Colonic mucosa (tissue), 4 donors: ENCODE results near the gene NTNG1. TPM values are rescaled to one million over a fixed set of nuclear protein-coding genes. Genes with fewer than 3 reads are reported as not detected.

Experiments used
- DNase-seq: peaks from one replicate; pipeline ENCODE4 v3.0.0-alpha.2; 2020
- H3K27ac ChIP-seq: fragments of 200-600 bp; one replicate; pipeline ENCODE4 v1.8.0; 2021
- H3K27me3 ChIP-seq: fragments of 200-600 bp; one replicate; pipeline ENCODE4 v1.8.0; 2021
- H3K36me3 ChIP-seq: fragments of 200-600 bp; one replicate; pipeline ENCODE4 v1.8.0; 2021
- H3K4me1 ChIP-seq: fragments of 200-600 bp; one replicate; pipeline ENCODE4 v1.8.0; 2021; ENCODE audit warnings: mild to moderate bottlenecking
- H3K4me3 ChIP-seq: fragments of 200-600 bp; one replicate; pipeline ENCODE4 v1.8.0; 2021
- H3K9ac ChIP-seq, 2 donors: one replicate each; pipeline ENCODE4 v1.7.0; 2013; ENCODE audit warnings: control low read depth in 2 of 2, low read depth in 2 of 2, low read length in 2 of 2
- H3K9me3 ChIP-seq: fragments of 200-600 bp; one replicate; pipeline ENCODE4 v1.8.0; 2021
- intact Hi-C: fragments of 100-400 bp; cut with DNase I; formaldehyde crosslinking; loops from one replicate; pipeline ENCODE4 v1.14.1; 2022
- total RNA-seq, 2 donors: library from RNA; stranded (reverse); fragmentation: NEBNext Ultra II Directional in 1 of 2; extraction: Animal tissue kit (Norgen Biotek cat#: 25700) in 1 of 2; gene quantifications; one replicate each; pipeline ENCODE4 v1.2.1, GENCODE V29; 2021
- TF ChIP-seq, protein P1 (sequence below): fragments of 200-600 bp; IDR thresholded peaks from one replicate; pipeline ENCODE4 v1.8.0; 2022; ENCODE audit warnings: antibody characterized with exemption, mild to moderate bottlenecking
- donor health status: healthy.
- donor health status: DM: no; HTN: no; CAD: no.
- donor health status: DM: no; HTN: no; CAD: no.

Gene NTNG1
- total RNA-seq, 2 donors from 2014 or later: 0.30 to 0.88 TPM

- TF ChIP-seq, protein P1, sequence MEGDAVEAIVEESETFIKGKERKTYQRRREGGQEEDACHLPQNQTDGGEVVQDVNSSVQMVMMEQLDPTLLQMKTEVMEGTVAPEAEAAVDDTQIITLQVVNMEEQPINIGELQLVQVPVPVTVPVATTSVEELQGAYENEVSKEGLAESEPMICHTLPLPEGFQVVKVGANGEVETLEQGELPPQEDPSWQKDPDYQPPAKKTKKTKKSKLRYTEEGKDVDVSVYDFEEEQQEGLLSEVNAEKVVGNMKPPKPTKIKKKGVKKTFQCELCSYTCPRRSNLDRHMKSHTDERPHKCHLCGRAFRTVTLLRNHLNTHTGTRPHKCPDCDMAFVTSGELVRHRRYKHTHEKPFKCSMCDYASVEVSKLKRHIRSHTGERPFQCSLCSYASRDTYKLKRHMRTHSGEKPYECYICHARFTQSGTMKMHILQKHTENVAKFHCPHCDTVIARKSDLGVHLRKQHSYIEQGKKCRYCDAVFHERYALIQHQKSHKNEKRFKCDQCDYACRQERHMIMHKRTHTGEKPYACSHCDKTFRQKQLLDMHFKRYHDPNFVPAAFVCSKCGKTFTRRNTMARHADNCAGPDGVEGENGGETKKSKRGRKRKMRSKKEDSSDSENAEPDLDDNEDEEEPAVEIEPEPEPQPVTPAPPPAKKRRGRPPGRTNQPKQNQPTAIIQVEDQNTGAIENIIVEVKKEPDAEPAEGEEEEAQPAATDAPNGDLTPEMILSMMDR: no peak
- no peak for DNase-seq
- Histone ChIP-seq H3K9ac (no peak overlapping the region), H3K36me3 (no peaks in the 10 kb centered on the region), H3K4me3 (no peak overlapping the region), H3K27me3 (no peaks in the 10 kb centered on the region), H3K4me1 (no peaks in the 10 kb centered on the region), H3K9me3 (no peaks in the 10 kb centered on the region), H3K27ac (no peak overlapping the region)
- intact Hi-C loops: no loop called here
Measured at GRCh38 chr1:107198561-107198960, 57.7 kb downstream of the NTNG1 start.

DNA sequence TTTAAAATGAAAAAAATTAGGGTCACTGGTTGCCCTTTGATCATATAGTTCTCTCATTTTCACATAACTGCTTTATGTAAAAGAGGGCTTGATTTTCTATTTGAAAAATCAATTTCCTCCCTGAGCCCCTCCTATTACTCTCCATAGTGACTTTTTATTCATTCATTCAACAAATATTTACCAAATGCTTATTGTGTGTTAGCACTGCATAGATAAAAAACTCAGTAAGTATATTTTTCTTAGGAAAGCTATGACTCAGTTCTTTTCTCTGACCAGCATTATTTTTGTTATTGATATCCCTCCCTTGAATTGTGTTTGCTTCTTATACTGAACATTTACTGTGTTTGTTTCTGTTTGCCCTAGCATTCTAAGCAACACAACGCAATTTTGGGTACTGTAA, 59.8 kb downstream of the NTNG1 start:
- H3K36me3 ChIP-seq: no peaks in the 10 kb centered on the region
- intact Hi-C loops: no loop called here
- no peak overlapping the region for H3K4me3 ChIP-seq
- no peaks in the 10 kb centered on the region for H3K9me3 ChIP-seq
- H3K27me3 ChIP-seq: no peaks in the 10 kb centered on the region
- H3K9ac ChIP-seq: no peak overlapping the region
- DNase-seq: no peak
- no peak overlapping the region for H3K27ac ChIP-seq
- H3K4me1 ChIP-seq: no peaks in the 10 kb centered on the region
- TF ChIP-seq, protein P1: no peak

- Histone ChIP-seq H3K4me1 (no peaks in the 10 kb centered on the region), H3K4me3 (no peak overlapping the region), H3K9me3 (no peaks in the 10 kb centered on the region), H3K27me3 (no peaks in the 10 kb centered on the region), H3K27ac (no peak overlapping the region), H3K36me3 (no peaks in the 10 kb centered on the region), H3K9ac (no peak overlapping the region)
- TF ChIP-seq, protein P1: no peak
- intact Hi-C loops: no loop called here
- DNase-seq: no peak
Measured at GRCh38 chr1:107202007-107202406, 61.2 kb downstream of the NTNG1 start.

DNA sequence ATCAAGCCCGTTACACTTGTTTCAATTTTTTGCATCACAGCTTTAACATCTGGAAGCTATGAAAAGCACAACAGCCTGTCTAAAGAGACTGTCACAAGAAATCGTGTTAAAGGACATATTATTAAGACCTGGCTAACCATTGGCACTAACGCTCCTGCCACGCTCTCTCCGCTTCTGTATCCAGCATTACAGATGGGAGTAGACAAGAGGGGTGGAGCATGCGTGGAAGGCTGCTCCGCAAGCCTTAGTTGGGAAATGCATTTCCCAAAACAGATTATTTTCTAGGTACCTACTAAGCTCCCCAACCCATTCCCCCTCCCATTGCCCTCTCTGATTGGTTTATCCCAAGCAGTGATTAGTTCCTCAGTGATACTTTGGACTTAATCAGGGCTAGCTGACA, 72.4 kb downstream of the NTNG1 start:
- Histone ChIP-seq H3K9ac (no peak overlapping the region), H3K4me3 (no peak overlapping the region), H3K27me3 (no peaks in the 10 kb centered on the region), H3K4me1 (no peaks in the 10 kb centered on the region), H3K9me3 (no peaks in the 10 kb centered on the region), H3K36me3 (no peaks in the 10 kb centered on the region), H3K27ac (no peak overlapping the region)
- TF ChIP-seq, protein P1: no peak
- DNase-seq: no peak
- intact Hi-C loops: no loop called here

DNA sequence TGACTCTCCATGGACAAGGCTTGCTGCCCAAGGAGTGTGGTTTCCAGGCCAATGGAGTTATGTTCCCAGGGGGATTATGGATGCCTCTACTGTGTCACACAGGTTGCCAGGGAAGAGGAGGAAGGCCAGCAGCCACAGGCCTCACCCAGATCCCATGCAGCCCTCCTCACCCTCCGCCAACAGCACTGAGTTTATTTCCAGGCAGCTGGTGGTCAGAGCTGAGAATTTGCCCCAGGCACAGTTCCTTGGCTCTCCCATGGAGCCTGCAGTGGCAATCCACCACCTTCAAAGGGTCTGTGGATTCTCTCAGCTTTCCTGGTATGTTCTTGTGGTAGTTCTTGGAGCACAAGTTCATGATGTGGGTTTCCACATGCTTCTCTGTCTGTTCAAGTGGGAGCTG, 79.2 kb downstream of the NTNG1 start:
- no peaks in the 10 kb centered on the region for H3K36me3 ChIP-seq
- intact Hi-C loops: no loop called here
- TF ChIP-seq, protein P1: no peak
- no peaks in the 10 kb centered on the region for H3K9me3 ChIP-seq
- no peak for DNase-seq
- H3K27ac ChIP-seq: no peak overlapping the region
- H3K4me3 ChIP-seq: no peak overlapping the region
- no peak overlapping the region for H3K9ac ChIP-seq
- no peaks in the 10 kb centered on the region for H3K4me1 ChIP-seq
- no peaks in the 10 kb centered on the region for H3K27me3 ChIP-seq

DNA sequence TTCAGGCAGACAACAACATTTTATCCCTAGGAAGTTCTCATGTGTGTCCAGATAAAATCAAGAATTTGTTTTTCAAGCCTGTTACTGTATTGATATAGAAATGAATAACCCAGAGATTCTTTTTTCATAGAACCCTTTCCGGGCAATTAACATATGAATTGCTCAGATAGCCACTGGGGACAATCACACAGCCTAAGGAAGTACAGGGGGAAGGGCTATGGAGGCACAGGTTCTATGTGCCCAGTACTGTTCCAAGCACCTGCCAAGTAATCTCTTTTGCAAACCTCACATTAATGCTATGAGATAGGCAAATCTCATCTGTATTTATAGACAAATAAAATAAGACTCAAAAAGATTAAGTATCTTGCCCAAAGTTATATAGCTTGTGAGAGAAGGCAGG, 84.9 kb downstream of the NTNG1 start:
- H3K27me3 ChIP-seq: no peaks in the 10 kb centered on the region
- no peaks in the 10 kb centered on the region for H3K9me3 ChIP-seq
- no peaks in the 10 kb centered on the region for H3K4me1 ChIP-seq
- H3K4me3 ChIP-seq: no peak overlapping the region
- TF ChIP-seq, protein P1: no peak
- H3K27ac ChIP-seq: no peak overlapping the region
- intact Hi-C loops: no loop called here
- DNase-seq: no peak
- no peak overlapping the region for H3K9ac ChIP-seq
- no peaks in the 10 kb centered on the region for H3K36me3 ChIP-seq
